ENCODE results near the gene ZNF585A. TPM values are rescaled to one million over a fixed set of nuclear protein-coding genes. Genes with fewer than 3 reads are reported as not detected.

The ZNF585A gene
- total RNA-seq, 1 experiment from 2014 or later: 6.4 TPM

DNA sequence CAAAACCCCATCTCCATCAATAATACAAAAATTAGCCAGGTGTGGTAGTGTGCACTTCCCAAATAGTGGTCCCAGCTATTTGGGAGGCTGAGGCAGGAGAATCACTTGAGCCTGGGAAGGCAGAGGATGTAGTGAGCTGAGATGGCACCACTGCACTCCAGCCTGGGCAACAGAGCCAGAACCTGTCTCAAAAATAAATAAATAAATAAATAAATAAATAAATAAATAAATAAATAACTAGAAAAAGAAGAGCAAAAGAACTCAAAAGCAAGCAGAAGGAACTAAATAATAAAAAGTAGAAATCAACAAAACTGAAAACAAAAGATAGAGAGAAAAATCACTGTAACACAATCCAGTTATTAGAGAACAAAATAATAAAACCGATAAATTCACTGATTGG is 12.3 kb downstream of the ZNF585A start:
- Histone ChIP-seq H3K27ac (ENCODE audit: low read depth, low read length, poor library complexity, severe bottlenecking) (no peak overlapping the region), H3K9me3 (ENCODE audit: low read depth, low read length, poor library complexity, severe bottlenecking) (peaks cover 33% of the 10 kb centered on the region), H3K27me3 (replicated peaks; ENCODE audit: insufficient read depth, low read depth, low read length, poor library complexity) (no peaks in the 10 kb centered on the region), H3K36me3 (ENCODE audit: insufficient read depth, low read length, poor library complexity, severe bottlenecking) (no peaks in the 10 kb centered on the region), H3K4me3 (ENCODE audit: low read depth, low read length, poor library complexity, severe bottlenecking) (no peak overlapping the region), H3K4me1 (ENCODE audit: insufficient read depth, low read length, poor library complexity, severe bottlenecking) (no peaks in the 10 kb centered on the region)
- no TSS peak for BruUV-seq (replicated peaks)
- intact Hi-C loops (cut with micrococcal nuclease; ENCODE audit: unreplicated experiment): no loop called here
- POLR2A ChIA-PET (ENCODE audit: low non-redundant PET): no interaction called here
- no peak for DNase-seq (ENCODE audit: low spot score)
- TF ChIP-seq EZH2 (IDR thresholded peaks at IDR 0.05; ENCODE audit: borderline replicate concordance, low read depth, low read length, poor library complexity, severe bottlenecking): no peak
- TF ChIP-seq, protein P1, sequence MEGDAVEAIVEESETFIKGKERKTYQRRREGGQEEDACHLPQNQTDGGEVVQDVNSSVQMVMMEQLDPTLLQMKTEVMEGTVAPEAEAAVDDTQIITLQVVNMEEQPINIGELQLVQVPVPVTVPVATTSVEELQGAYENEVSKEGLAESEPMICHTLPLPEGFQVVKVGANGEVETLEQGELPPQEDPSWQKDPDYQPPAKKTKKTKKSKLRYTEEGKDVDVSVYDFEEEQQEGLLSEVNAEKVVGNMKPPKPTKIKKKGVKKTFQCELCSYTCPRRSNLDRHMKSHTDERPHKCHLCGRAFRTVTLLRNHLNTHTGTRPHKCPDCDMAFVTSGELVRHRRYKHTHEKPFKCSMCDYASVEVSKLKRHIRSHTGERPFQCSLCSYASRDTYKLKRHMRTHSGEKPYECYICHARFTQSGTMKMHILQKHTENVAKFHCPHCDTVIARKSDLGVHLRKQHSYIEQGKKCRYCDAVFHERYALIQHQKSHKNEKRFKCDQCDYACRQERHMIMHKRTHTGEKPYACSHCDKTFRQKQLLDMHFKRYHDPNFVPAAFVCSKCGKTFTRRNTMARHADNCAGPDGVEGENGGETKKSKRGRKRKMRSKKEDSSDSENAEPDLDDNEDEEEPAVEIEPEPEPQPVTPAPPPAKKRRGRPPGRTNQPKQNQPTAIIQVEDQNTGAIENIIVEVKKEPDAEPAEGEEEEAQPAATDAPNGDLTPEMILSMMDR (conservative IDR thresholded peaks at IDR 0.05; ENCODE audit: low read depth, low read length): no peak
- CTCF ChIA-PET: no interaction called here

DNA sequence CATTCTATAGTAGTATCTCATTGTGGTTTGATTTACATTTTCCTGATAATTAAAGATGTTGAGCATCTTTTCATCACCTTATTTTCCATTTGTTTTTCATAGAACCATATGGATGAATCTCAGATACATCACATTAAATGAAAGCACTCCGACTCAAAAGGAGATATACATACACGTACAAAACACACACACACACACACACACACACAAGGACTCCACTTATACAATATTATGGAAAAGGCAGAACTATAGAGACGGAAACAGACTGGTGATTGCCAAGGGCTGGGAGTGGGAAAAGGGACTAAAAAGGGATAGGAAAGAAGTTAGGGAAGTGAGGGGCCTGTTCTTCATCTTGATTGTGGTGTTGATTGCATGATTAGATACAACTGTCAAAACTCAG is 24.3 kb downstream of the ZNF585A start:
- Histone ChIP-seq H3K27ac (ENCODE audit: low read depth, low read length, poor library complexity, severe bottlenecking) (no peak overlapping the region), H3K4me3 (ENCODE audit: low read depth, low read length, poor library complexity, severe bottlenecking) (no peak overlapping the region), H3K36me3 (ENCODE audit: insufficient read depth, low read length, poor library complexity, severe bottlenecking) (no peaks in the 10 kb centered on the region), H3K9me3 (ENCODE audit: low read depth, low read length, poor library complexity, severe bottlenecking) (peaks cover 51% of the 10 kb centered on the region), H3K27me3 (replicated peaks; ENCODE audit: insufficient read depth, low read depth, low read length, poor library complexity) (no peaks in the 10 kb centered on the region), H3K4me1 (ENCODE audit: insufficient read depth, low read length, poor library complexity, severe bottlenecking) (no peaks in the 10 kb centered on the region)
- DNase-seq (ENCODE audit: low spot score): no peak
- CTCF ChIA-PET: no interaction called here
- TF ChIP-seq, protein P1 (conservative IDR thresholded peaks at IDR 0.05; ENCODE audit: low read depth, low read length): no peak
- TF ChIP-seq EZH2 (IDR thresholded peaks at IDR 0.05; ENCODE audit: borderline replicate concordance, low read depth, low read length, poor library complexity, severe bottlenecking): no peak
- no TSS peak for BruUV-seq (replicated peaks)
- POLR2A ChIA-PET (ENCODE audit: low non-redundant PET): no interaction called here
- intact Hi-C loops (cut with micrococcal nuclease; ENCODE audit: unreplicated experiment): no loop called here

DNA sequence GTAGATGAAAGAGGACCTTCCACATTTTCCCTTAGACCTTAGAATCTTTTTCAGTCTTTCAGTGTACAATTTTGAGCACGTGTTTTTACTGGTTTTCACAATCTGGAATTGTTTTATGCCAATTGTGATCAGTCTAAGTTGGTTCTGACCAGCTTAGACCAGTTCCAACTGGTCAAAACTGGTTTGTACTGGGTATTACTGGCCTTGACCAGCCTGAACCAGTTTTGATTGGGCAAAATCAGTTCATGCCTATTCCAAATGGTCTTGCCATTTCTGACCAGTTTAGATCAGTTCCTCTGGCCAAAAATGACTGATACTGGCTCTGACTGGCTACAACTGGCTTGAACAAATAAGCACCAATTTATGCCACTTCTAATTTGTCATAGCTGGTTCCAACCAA is 36.4 kb downstream of the ZNF585A start:
- Histone ChIP-seq H3K27me3 (replicated peaks; ENCODE audit: insufficient read depth, low read depth, low read length, poor library complexity) (no peaks in the 10 kb centered on the region), H3K27ac (ENCODE audit: low read depth, low read length, poor library complexity, severe bottlenecking) (no peak overlapping the region), H3K36me3 (ENCODE audit: insufficient read depth, low read length, poor library complexity, severe bottlenecking) (no peaks in the 10 kb centered on the region), H3K4me3 (ENCODE audit: low read depth, low read length, poor library complexity, severe bottlenecking) (no peak overlapping the region), H3K9me3 (ENCODE audit: low read depth, low read length, poor library complexity, severe bottlenecking) (peaks cover 76% of the 10 kb centered on the region), H3K4me1 (ENCODE audit: insufficient read depth, low read length, poor library complexity, severe bottlenecking) (no peaks in the 10 kb centered on the region)
- intact Hi-C loops (cut with micrococcal nuclease; ENCODE audit: unreplicated experiment): no loop called here
- TF ChIP-seq EZH2 (IDR thresholded peaks at IDR 0.05; ENCODE audit: borderline replicate concordance, low read depth, low read length, poor library complexity, severe bottlenecking): no peak
- TF ChIP-seq, protein P1 (conservative IDR thresholded peaks at IDR 0.05; ENCODE audit: low read depth, low read length): no peak
- POLR2A ChIA-PET (ENCODE audit: low non-redundant PET): no interaction called here
- no peak for DNase-seq (ENCODE audit: low spot score)
- CTCF ChIA-PET: no interaction called here
- no TSS peak for BruUV-seq (replicated peaks)
